ENCODE data around the gene LY6G6C.

LY6G6C gene

DNA sequence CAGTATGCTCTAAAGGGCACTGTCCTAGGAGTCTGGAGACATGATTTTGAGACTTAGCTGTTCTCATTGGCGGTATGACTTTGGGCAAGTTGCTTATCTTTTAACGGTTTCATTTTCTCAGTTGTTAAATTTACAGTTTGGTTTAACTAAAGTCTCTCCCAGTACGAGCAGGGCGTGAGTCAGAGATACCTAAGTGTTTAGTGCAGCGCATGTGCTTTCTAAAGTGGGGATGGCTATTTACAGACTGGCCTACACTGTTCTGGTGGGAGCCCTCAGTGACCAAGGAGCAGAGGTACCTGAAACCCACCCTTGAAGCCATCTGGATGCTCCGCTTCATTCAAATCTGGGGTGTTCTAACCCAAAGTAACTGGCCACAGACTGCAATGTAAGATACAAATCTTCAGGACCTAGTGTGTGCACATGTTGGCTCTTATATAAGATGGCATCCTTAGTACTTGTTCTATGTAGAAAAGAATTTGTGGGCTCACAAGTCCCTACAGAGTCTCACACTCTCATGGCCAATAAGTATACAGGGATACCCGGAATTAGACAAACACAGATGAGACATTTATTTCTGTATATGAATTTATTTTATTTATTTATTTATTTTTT is 29.0 kb upstream of the LY6G6C start:
- DNase-seq: no peak
- Histone ChIP-seq H3K9me3 (ENCODE audit: severe bottlenecking) (no peaks in the 10 kb centered on the region), H3K27ac (no peak overlapping the region), H3K4me3 (ENCODE audit: low read depth, low read length) (no peak overlapping the region), H3K36me3 (no peaks in the 10 kb centered on the region), H3K27me3 (ENCODE audit: insufficient read depth, low read depth, severe bottlenecking) (no peaks in the 10 kb centered on the region)
- no peak for TF ChIP-seq CTCF (IDR thresholded peaks at IDR 0.05; ENCODE audit: low read depth, low read length)

DNA sequence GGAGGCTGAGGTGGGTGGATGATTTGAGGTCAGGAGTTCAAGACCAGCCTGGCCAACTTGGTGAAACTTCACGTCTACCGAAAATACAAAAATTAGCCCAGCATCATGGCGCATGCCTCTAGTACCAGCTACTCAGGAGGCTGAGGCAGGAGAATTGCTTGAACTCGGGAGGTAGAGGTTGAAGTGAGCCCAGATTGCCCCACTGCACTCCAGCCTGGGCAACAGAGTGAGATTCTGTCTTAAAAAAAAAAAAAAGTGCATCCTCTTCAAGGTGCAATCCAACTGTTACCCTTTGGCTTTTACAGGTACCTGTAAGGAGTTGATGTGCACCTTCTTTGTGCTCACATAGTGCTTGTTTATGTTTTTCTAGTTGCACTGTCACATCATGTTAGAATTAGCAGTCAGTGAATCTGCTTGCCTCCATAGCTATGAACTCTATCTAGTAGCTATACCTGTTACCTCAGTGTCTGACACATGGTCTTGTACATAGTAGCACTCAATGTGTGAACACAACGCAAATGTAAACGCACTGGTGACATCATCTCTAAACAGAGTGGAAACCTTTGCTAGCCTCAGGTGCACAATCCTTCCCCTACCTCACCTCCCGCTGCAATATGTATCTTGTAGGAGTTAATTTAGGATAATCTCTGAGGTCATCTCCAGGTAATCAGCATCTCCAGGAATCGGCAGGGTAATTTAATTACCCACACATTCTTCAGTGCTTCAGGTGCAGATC is 27.9 kb upstream of the LY6G6C start:
- no peak for TF ChIP-seq CTCF (IDR thresholded peaks at IDR 0.05; ENCODE audit: low read depth, low read length)
- Histone ChIP-seq H3K27me3 (ENCODE audit: insufficient read depth, low read depth, severe bottlenecking) (no peaks in the 10 kb centered on the region), H3K9me3 (ENCODE audit: severe bottlenecking) (no peaks in the 10 kb centered on the region), H3K4me3 (ENCODE audit: low read depth, low read length) (no peak overlapping the region), H3K36me3 (no peaks in the 10 kb centered on the region), H3K27ac (no peak overlapping the region)
- no peak for DNase-seq

DNA sequence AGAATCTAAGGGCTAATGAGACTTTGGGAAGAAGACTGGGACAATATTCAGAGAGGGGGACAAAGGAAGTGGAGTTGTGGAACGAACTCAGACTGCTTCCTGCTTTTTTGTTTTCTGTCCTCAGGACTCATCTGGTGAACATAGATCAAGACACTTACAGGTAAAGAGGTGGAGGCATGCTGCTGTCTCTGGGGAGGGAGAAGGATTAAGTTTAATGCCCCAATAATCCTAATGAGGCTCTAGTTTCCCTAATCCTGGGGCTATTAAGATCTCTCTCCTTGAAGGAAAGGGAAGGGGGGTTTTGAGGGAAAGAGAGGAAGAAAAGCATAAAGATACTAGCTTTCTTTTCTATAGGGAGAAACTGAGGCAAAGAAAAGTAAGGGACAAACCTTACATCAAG is 22.9 kb upstream of the LY6G6C start:
- peak; percentile 72 for DNase-seq
- no peak for TF ChIP-seq CTCF (IDR thresholded peaks at IDR 0.05; ENCODE audit: low read depth, low read length)
- peak overlapping the region; percentile 17 for H3K4me3 ChIP-seq (ENCODE audit: low read depth, low read length)
- H3K36me3 ChIP-seq: no peaks in the 10 kb centered on the region
- H3K27ac ChIP-seq: peak overlapping the region; percentile 58
- H3K27me3 ChIP-seq (ENCODE audit: insufficient read depth, low read depth, severe bottlenecking): no peaks in the 10 kb centered on the region
- H3K9me3 ChIP-seq (ENCODE audit: severe bottlenecking): peaks cover 4% of the 10 kb centered on the region

GRCh38 chr6:31742894-31743293 is 21.3 kb upstream of the LY6G6C start:
- no peak for TF ChIP-seq CTCF (IDR thresholded peaks at IDR 0.05; ENCODE audit: low read depth, low read length)
- no peak overlapping the region for H3K4me3 ChIP-seq (ENCODE audit: low read depth, low read length)
- no peak overlapping the region for H3K27ac ChIP-seq
- peaks cover 4% of the 10 kb centered on the region for H3K9me3 ChIP-seq (ENCODE audit: severe bottlenecking)
- DNase-seq: no peak
- H3K36me3 ChIP-seq: no peaks in the 10 kb centered on the region
- H3K27me3 ChIP-seq (ENCODE audit: insufficient read depth, low read depth, severe bottlenecking): no peaks in the 10 kb centered on the region

GRCh38 chr6:31741815-31742214 is 20.3 kb upstream of the LY6G6C start:
- H3K9me3 ChIP-seq (ENCODE audit: severe bottlenecking): peaks cover 4% of the 10 kb centered on the region
- H3K27me3 ChIP-seq (ENCODE audit: insufficient read depth, low read depth, severe bottlenecking): no peaks in the 10 kb centered on the region
- H3K4me3 ChIP-seq (ENCODE audit: low read depth, low read length): no peak overlapping the region
- DNase-seq: no peak
- H3K36me3 ChIP-seq: no peaks in the 10 kb centered on the region
- no peak overlapping the region for H3K27ac ChIP-seq
- TF ChIP-seq CTCF (IDR thresholded peaks at IDR 0.05; ENCODE audit: low read depth, low read length): no peak
